GM21526 (cell line): ENCODE measurements around the gene GRIK4.

Experiments
- ATAC-seq: cut with Tn5 transposase; IDR thresholded peaks from one replicate; pipeline ENCODE4 v1.9.1; 2021; ENCODE audit warnings: moderate library complexity; ENCODE audit not compliant: unreplicated experiment, low FRiP score

Gene GRIK4

GRCh38 chr11:120894202-120894985 is 382.8 kb downstream of the GRIK4 start:
- ATAC-seq: no peak

GRCh38 chr11:120896687-120897086 is 385.1 kb downstream of the GRIK4 start:
- no peak for ATAC-seq

- ATAC-seq: no peak
Observed at GRCh38 chr11:120898568-120898967, 387.0 kb downstream of the GRIK4 start.

DNA sequence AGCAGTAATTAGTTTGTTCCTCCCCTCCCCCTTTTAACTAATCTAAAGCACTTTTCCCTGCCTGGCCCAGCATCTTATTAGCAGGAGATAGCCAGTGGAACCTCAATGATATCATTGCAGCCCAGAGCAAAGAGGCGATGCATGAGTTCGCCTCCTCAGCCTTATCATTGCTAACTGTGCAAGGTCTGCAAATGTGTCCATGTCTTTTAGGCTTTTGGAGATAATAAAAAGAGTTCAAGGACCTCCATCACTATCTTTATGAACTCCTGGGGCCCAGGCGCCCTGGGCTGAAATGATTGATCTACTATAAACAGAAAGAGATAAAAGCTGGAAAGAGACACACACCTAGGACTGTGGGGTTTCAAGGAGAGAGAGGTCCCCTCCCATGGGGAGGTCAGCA is 388.2 kb downstream of the GRIK4 start:
- ATAC-seq: no peak

GRCh38 chr11:120900643-120901042 is 389.1 kb downstream of the GRIK4 start:
- ATAC-seq: no peak

DNA sequence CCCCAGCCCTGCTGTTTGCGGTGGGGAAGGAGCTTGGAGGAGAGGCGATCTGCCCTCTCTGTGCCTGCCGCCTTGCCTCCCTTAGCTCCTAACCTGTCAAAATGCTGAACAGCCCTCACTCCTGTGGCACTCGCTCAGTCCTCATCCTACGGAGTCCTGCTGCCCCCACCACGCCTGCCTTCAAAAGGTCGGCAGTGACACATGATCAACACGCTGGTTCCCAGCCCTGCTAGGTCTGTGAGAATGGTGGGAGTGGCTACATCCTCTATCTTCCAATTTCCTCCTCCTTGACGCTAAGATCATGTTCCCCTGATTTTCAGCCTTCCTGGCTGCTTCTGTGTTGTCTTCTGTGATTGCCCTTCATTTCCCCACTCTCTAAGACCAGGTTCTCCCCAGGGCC is 392.1 kb downstream of the GRIK4 start:
- ATAC-seq: no peak

DNA sequence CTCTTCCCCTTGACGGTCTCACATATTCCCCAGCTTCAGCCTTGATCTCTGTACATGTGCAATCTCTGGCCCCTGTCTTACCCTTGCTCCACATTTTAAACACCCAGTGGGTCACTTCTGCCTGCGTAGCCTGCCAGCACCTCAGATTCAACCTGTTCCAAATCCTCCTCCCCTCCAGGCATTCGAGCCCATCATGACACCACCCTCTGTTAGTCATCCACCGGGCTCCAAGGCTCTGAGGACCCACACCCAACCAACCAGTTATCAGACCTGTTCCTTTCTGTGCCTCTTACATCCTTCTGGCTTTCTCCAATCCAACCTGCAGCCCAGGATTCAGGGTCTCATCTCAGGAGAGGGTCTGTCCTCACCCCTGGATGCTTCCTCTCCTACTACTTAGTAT is 392.6 kb downstream of the GRIK4 start:
- no peak for ATAC-seq

DNA sequence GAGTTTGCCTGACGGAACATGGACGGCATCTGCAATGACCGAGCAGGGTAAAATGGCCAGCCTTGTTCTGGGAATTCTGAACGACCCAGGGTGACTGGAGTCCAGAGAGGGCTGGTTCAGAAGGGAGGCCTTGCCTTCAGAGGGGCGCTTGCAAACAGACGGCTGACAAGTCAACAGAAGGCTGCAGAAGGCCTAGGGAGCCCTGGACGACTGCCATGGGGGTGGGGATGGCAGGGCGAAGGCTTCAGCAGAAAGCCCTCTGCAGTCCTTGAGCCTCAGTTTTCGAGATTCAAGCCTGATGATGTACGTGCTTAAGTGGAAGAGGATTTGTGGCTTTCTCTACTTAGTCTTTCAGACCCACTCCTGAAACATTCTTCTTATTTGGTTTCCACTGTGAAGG is 395.2 kb downstream of the GRIK4 start:
- ATAC-seq: no peak

GRCh38 chr11:120907971-120908370 is 396.4 kb downstream of the GRIK4 start:
- no peak for ATAC-seq

DNA sequence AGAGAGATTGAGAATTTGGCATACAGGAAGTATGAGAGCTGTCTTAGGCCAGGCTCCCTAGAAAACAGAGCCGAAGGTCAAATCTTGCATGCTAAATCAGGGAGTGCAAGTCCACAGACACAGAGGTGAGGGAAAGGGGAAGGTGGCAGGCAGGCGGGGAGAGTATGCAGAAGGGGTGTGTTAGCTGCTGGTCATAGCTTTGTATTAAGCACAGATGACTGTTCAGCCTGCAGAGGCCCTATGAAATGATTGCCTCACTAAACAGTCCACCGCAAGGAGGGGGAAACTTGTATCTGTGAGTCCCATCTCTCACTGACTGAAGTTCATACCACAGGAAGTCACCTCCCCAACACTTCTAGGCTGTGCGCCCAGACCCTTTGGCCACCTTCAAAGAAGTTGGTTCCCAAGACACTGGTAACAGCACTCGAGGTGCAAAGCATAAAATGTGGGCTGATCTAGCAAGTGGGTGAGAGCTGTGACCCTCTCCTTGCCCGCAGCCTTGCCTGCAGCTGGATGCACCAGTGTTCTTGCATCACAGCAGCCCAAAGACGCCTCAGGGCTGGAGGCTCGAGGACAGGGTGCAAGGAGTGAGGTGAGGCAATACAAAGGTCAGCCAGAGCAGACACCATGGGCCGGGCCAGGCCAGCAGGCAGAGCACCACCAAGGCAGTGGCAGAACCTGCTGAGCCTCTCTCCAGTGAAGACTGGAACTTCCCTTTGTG is 397.1 kb downstream of the GRIK4 start:
- no peak for ATAC-seq

DNA sequence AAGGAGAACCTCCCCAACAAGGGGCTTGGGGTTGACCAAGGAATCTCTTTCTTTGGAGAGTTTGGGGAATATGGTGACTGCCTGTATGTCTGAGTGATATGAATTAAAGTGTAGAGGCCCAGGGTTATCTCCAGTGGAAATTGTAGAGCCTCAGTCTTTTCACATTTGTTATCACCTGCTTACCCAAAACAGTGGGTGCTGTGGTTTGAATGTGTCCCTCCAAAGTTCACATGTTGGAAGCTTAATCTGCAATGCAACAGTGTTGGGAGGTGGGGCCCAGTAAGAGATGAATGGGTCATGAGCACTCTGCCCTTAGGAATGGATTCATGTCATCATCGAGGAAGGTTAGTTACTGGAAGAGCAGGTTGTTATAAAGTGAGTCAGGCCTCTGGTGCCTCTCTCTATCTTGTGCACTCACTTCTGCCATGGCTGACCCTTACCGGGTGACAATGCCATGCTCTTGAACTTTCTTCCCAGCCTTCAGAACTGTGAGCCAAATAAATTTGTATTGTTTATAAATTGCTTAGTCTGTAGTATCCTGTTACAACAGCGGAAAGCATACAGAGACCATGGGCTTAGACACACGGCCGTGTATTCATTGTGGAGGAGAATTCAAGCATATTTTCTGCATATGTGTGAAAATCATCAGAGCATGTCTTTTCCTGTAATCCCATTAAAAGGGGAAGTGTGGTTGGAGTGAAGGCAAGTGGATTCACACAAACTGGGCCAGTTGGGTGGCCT is 398.3 kb downstream of the GRIK4 start:
- no peak for ATAC-seq

- ATAC-seq: no peak
Observed at GRCh38 chr11:120911943-120912342, 400.4 kb downstream of the GRIK4 start.

GRCh38 chr11:120912504-120912903 is 401.0 kb downstream of the GRIK4 start:
- ATAC-seq: no peak

GRCh38 chr11:120912915-120913314 is 401.4 kb downstream of the GRIK4 start:
- no peak for ATAC-seq

DNA sequence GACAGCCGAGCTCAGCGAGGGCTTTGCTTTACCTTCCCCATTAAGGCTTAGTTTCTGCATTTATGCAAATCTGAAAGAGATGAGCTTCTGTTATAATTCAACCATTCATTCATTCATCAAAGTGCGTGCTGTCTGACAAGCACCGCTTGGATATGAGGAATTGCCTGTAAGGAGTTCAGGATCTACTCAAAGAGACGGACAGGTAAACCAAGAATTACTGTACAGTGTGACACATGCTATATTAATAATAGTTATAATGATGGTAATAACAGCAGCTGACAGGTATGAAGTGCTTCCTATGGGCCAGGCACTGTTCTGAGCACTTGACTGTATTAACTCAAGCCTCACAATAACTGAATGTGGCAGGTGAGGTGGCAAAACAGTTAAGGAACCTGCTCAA is 402.5 kb downstream of the GRIK4 start:
- ATAC-seq: no peak

DNA sequence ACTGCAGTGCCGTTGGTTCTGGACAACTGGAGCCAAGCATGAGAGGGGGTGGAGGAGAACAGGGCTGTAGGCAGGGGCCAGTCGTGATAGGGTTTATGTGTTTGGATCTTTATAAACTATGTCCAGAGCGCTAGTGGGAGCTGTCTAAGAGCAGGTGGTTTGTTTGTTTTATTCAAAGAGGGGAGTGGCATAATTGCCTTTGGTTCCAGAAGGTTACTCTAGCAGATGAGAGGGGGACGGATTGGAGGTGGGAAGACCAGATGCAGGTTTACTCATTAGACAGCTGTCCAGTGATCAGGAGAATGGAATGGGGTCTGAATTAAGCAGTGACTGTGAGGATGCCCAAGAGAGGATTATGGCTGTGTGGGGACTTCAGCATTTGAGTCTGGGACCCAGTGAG is 403.1 kb downstream of the GRIK4 start:
- no peak for ATAC-seq

DNA sequence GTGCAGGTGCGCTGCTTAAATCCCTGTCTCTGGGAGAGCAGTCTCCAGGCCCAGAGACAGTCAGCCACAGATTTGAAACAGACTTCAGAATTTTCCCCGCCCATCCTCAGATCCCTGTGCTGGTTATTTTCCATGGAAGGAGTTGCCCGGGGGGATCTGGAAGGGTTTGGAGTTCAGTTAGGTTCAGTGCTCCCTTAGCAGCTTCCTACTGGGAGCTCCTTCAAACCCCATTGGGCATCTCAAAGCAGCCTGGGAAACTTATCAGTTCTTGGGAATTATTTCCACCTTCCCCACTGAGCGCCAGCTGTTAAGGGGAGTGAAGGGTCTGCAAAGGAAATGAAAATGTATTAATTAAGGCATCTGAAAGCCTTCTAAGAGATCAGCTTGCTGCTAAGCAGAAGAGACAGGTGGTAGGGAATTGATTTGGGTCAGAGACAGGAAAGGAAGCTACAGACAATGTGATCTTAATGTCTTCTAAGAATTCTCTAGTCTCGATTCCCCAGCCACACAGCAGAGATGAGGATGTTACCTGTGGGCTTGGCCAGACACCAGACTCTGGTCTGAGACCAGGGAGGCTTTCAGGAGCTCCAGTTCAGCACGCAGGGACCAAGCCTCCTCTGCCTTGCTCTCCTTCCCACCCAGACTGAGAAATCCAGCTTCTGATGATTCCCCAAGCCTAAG is 406.2 kb downstream of the GRIK4 start:
- ATAC-seq: no peak

DNA sequence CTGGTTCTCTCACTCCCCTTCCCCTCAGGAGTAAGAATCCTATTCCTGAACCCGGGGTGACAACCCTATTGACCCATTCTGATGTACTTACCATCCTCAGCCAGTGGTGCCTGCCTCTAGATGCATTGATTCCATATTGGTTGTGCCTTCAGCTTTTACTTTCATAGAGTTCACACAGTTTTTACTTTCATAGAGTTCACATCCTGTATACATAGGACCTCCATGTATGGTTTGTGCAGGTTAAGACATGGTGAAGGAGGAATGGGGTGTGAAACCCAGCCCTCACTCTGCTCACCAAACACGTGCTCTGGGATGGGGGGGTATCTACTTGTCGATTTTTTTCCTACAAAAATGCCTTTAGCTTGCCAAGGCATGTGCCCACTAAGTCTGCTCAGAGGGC is 406.7 kb downstream of the GRIK4 start:
- no peak for ATAC-seq

- no peak for ATAC-seq
Observed at GRCh38 chr11:120919045-120919444, 407.5 kb downstream of the GRIK4 start.

- no peak for ATAC-seq
Observed at GRCh38 chr11:120919566-120919965, 408.0 kb downstream of the GRIK4 start.
